Activated T-cell treated with anti-CD3 and anti-CD28 coated beads, Interleukin-2, amount 50 U/mL, for 4 hours (primary cell): ENCODE measurements around the gene TAX1BP1. TPM values are rescaled to one million over a fixed set of nuclear protein-coding genes. Genes with fewer than 3 reads are reported as not detected.
A peak's percentile ranks its signal among the peaks of the same experiment; 100 is the strongest.

Source experiments
- ATAC-seq, 2 donors: fragments of 200-7000 bp; cut with Tn5 transposase; one replicate each; pipeline ENCODE4 v1.10.0; 2021
- DNase-seq: peaks from one replicate; pipeline ENCODE4 v3.0.0-alpha.2; 2020
- H3K27me3 Mint-ChIP-seq: one replicate; pipeline ENCODE4 v1.8.0; 2021; ENCODE audit warnings: low read depth, mixed read lengths
- H3K36me3 Mint-ChIP-seq: one replicate; pipeline ENCODE4 v1.8.0; 2022; ENCODE audit warnings: mixed read lengths; ENCODE audit not compliant: insufficient read depth
- H3K4me1 Mint-ChIP-seq: one replicate; pipeline ENCODE4 v1.8.0; 2021; ENCODE audit warnings: low read depth, mixed read lengths
- H3K4me3 Mint-ChIP-seq: one replicate; pipeline ENCODE4 v1.8.0; 2021; ENCODE audit warnings: mild to moderate bottlenecking, moderate library complexity, mixed read lengths
- H3K9me3 Mint-ChIP-seq: one replicate; pipeline ENCODE4 v1.8.0; 2021; ENCODE audit warnings: mixed read lengths
- total RNA-seq, 3 donors: library from RNA; stranded (reverse); gene quantifications; one replicate each; pipeline ENCODE4 v1.2.1, GENCODE V29; 2021

Gene TAX1BP1
- total RNA-seq, 3 donors from 2014 or later: 52.3 to 68.5 (median 62.0) TPM

DNA sequence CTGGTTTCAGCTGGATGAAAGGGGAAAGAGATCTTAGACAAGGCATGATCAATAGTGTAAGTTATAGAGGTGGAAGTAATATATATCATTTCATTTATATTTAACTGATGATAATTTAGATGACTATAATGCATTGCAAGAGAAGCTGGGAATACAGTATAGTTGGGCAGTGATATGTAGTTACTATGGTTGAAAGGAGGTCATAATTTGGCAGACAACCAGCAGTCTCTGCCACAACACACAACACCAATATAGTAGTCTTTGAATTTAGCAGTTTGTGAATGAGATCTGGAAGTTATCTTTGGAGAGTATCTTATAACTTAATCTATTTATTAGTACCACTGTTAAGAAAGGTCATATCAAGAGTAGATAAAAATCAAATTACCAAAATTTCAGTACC, 39.9 kb downstream of the TAX1BP1 start:
- Mint-ChIP-seq H3K36me3 (peaks cover 13% of the 10 kb centered on the region), H3K27me3 (no peaks in the 10 kb centered on the region), H3K4me1 (peaks cover 39% of the 10 kb centered on the region), H3K4me3 (no peak overlapping the region), H3K9me3 (no peaks in the 10 kb centered on the region)
- no peak for DNase-seq
- ATAC-seq: no peak

DNA sequence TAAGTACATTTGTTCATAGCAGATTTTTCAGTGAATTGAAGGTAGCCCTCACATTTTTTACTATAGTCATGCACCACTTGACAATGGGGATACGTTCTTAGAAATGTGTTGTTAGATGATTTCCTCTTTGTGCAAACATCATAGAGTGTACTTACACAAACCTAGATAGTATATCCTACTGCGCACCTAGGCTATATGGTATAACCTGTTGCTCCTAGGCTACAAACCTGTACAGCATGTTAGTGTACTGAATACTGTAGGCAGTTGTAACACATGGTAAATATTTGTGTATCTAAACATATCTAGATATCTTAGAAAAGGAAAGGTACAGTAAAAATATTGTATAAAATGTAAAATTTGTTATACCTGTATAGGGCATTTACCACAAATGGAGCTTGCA, 41.2 kb downstream of the TAX1BP1 start:
- no peak overlapping the region for H3K4me3 Mint-ChIP-seq
- H3K36me3 Mint-ChIP-seq: peaks cover 17% of the 10 kb centered on the region
- no peaks in the 10 kb centered on the region for H3K9me3 Mint-ChIP-seq
- ATAC-seq (no peak), DNase-seq (no peak)
- H3K4me1 Mint-ChIP-seq: peaks cover 36% of the 10 kb centered on the region
- H3K27me3 Mint-ChIP-seq: no peaks in the 10 kb centered on the region

DNA sequence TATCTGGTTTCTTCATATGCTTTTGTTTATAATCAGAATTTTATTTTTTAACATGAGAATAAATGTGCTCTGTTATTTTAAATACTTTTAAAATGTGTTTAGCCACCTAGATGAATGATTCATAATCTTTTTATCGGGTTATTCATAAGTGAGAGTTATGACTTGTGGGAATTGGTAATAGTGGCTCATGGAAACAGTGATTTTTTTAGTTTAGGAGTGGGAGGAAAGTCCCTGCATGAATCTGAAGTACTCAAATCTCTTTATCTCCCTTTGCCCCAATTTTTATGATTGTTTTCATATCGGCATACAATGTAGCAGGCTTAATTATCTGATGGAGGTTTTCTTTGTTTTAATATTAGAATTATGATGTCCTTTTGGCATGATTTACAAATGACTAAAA, 42.9 kb downstream of the TAX1BP1 start:
- peaks cover 24% of the 10 kb centered on the region for H3K36me3 Mint-ChIP-seq
- H3K4me1 Mint-ChIP-seq: peaks cover 32% of the 10 kb centered on the region
- H3K27me3 Mint-ChIP-seq: no peaks in the 10 kb centered on the region
- H3K4me3 Mint-ChIP-seq: peak overlapping the region; percentile 14
- no peaks in the 10 kb centered on the region for H3K9me3 Mint-ChIP-seq
- ATAC-seq: peak; percentile 80 to 83
- no peak for DNase-seq

- Mint-ChIP-seq H3K36me3 (peaks cover 29% of the 10 kb centered on the region), H3K4me1 (peaks cover 30% of the 10 kb centered on the region), H3K27me3 (no peaks in the 10 kb centered on the region), H3K9me3 (no peaks in the 10 kb centered on the region), H3K4me3 (no peak overlapping the region)
- ATAC-seq (peak; percentile 76 to 77), DNase-seq (no peak)
Observed at GRCh38 chr7:27784399-27785053, 44.6 kb downstream of the TAX1BP1 start.

DNA sequence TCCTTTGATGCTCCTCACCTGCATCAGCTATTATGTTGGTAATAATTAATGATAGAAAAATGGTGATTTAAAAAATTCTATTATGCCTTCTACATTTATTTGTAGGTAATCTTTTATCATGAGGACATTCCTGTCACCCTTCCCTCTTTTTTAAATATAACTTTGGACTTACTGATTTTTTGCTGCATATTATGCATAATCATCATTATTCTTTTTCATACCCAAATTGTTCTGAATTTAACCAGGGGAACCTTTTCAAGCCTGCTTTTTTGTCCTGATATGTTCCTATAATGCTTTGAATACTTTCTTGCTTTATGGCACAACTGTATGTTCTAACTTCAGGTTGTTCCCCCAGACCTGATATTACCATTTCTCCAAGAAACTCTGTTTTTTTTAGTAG, 48.5 kb downstream of the TAX1BP1 start:
- H3K4me3 Mint-ChIP-seq: no peak overlapping the region
- no peaks in the 10 kb centered on the region for H3K9me3 Mint-ChIP-seq
- peaks cover 41% of the 10 kb centered on the region for H3K36me3 Mint-ChIP-seq
- peaks cover 9% of the 10 kb centered on the region for H3K4me1 Mint-ChIP-seq
- DNase-seq (no peak), ATAC-seq (no peak)
- no peaks in the 10 kb centered on the region for H3K27me3 Mint-ChIP-seq

DNA sequence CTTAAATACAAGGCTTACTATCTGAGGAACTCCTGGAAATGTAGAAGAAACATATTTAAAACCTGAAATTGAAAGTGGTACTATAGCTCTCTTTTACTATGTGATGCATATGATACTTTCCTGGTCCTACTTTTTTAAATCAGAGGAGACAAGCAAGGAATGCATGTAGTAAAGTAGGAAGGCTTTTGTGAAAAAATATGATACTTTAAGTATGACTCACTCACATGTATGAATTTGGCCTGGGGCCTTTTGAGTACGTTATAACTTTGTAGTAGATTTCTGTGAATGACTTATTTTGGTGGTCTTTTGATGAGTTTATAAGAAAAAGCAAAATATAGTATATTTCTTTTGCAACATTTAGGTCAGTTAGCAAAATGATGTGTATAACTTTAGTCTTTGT, 53.8 kb downstream of the TAX1BP1 start:
- Mint-ChIP-seq H3K4me1 (peaks cover 2% of the 10 kb centered on the region), H3K36me3 (peaks cover 33% of the 10 kb centered on the region)

DNA sequence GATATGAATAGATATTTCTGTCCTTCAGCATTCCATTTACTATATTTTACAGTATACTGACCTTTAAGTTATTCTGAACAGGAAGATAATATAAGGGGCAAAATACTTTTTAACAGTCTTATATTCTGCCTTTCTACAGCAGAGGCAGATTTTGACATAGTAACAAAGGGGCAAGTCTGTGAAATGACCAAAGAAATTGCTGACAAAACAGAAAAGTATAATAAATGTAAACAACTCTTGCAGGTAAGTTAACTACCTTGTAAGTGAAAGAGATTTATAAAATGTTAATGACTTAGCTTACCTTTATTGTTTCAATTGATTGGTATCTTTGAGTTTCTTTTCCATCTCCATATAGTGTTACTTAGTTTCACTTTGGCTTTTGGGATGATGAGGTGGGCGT, 56.0 kb downstream of the TAX1BP1 start:
- H3K27me3 Mint-ChIP-seq: no peaks in the 10 kb centered on the region
- H3K4me3 Mint-ChIP-seq: no peak overlapping the region
- H3K4me1 Mint-ChIP-seq: peaks cover 2% of the 10 kb centered on the region
- H3K9me3 Mint-ChIP-seq: no peaks in the 10 kb centered on the region
- H3K36me3 Mint-ChIP-seq: peaks cover 31% of the 10 kb centered on the region
- DNase-seq (no peak), ATAC-seq (no peak)

More for the DNA sequence above, 53.8 kb downstream of the TAX1BP1 start:
- DNase-seq: no peak
- Mint-ChIP-seq H3K9me3 (no peaks in the 10 kb centered on the region), H3K4me3 (no peak overlapping the region), H3K27me3 (no peaks in the 10 kb centered on the region)
- ATAC-seq: no peak

GRCh38 chr7:27799212-27799611, 59.2 kb downstream of the TAX1BP1 start:
- ATAC-seq: no peak

GRCh38 chr7:27802999-27803398, 63.0 kb downstream of the TAX1BP1 start:
- peaks cover 6% of the 10 kb centered on the region for H3K4me1 Mint-ChIP-seq

More at GRCh38 chr7:27799212-27799611, 59.2 kb downstream of the TAX1BP1 start:
- H3K4me1 Mint-ChIP-seq: peaks cover 2% of the 10 kb centered on the region
- H3K36me3 Mint-ChIP-seq: peaks cover 25% of the 10 kb centered on the region
- DNase-seq: no peak
- no peaks in the 10 kb centered on the region for H3K9me3 Mint-ChIP-seq
- H3K27me3 Mint-ChIP-seq: no peaks in the 10 kb centered on the region
- no peak overlapping the region for H3K4me3 Mint-ChIP-seq

GRCh38 chr7:27804139-27804538, 64.2 kb downstream of the TAX1BP1 start:
- H3K36me3 Mint-ChIP-seq: peaks cover 17% of the 10 kb centered on the region
- H3K27me3 Mint-ChIP-seq: no peaks in the 10 kb centered on the region
- peaks cover 9% of the 10 kb centered on the region for H3K4me1 Mint-ChIP-seq
- H3K9me3 Mint-ChIP-seq: no peaks in the 10 kb centered on the region
- ATAC-seq (no peak), DNase-seq (no peak)
- no peak overlapping the region for H3K4me3 Mint-ChIP-seq

More at GRCh38 chr7:27802999-27803398, 63.0 kb downstream of the TAX1BP1 start:
- no peak overlapping the region for H3K4me3 Mint-ChIP-seq
- no peaks in the 10 kb centered on the region for H3K27me3 Mint-ChIP-seq
- ATAC-seq (no peak), DNase-seq (no peak)
- H3K9me3 Mint-ChIP-seq: no peaks in the 10 kb centered on the region
- H3K36me3 Mint-ChIP-seq: peaks cover 17% of the 10 kb centered on the region

GRCh38 chr7:27808626-27809025, 68.7 kb downstream of the TAX1BP1 start:
- ATAC-seq (no peak), DNase-seq (no peak)
- peaks cover 9% of the 10 kb centered on the region for H3K4me1 Mint-ChIP-seq
- H3K36me3 Mint-ChIP-seq: peaks cover 22% of the 10 kb centered on the region
- no peak overlapping the region for H3K4me3 Mint-ChIP-seq
- no peaks in the 10 kb centered on the region for H3K27me3 Mint-ChIP-seq
- H3K9me3 Mint-ChIP-seq: no peaks in the 10 kb centered on the region

GRCh38 chr7:27810186-27810585, 70.2 kb downstream of the TAX1BP1 start:
- no peak for DNase-seq
- no peak overlapping the region for H3K4me3 Mint-ChIP-seq
- H3K9me3 Mint-ChIP-seq: no peaks in the 10 kb centered on the region
- H3K4me1 Mint-ChIP-seq: peaks cover 9% of the 10 kb centered on the region
- ATAC-seq: no peak
- H3K27me3 Mint-ChIP-seq: no peaks in the 10 kb centered on the region
- peaks cover 25% of the 10 kb centered on the region for H3K36me3 Mint-ChIP-seq

DNA sequence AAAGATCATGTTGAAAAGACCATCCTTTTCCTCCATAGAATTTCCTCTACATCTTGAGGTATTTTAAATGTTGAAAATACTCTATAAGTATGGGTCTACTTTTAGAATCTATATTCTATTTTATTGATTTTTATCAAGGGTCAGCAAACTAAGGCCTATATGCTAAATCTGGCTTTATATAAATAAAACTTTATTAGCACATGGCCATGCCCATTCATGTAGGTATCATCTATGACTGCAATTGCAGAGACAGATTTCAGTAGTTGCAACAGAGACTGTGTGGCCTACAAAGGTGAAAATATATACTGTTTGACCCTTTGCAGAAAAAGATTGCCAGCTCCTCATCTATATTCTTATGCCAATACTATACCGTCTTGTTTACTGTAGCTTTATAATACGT, 72.7 kb downstream of the TAX1BP1 start:
- Mint-ChIP-seq H3K9me3 (no peaks in the 10 kb centered on the region), H3K36me3 (peaks cover 30% of the 10 kb centered on the region), H3K4me1 (peaks cover 4% of the 10 kb centered on the region), H3K27me3 (no peaks in the 10 kb centered on the region), H3K4me3 (no peak overlapping the region)
- DNase-seq: no peak
- ATAC-seq: no peak

DNA sequence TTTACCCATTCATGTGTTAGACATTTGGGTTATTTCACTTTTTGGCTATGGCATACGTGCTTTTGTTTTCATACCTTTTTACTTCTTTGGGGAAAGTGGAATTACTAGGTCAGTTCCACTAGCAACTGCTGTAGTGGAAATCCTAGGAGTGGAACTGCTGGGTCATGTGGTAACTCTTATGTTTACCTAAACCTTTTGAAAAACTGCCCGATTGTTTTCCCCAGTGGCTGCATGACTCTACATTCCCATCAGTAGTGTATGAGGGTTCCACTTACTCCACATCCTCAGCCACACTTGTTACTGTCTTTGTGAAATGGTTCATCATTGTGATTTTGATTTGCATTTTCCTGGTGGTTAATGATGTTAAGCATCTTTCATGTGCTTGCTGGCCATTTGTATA, 82.3 kb downstream of the TAX1BP1 start:
- Mint-ChIP-seq H3K4me3 (no peak overlapping the region), H3K4me1 (peaks cover 3% of the 10 kb centered on the region)

GRCh38 chr7:27825891-27826290, 85.9 kb downstream of the TAX1BP1 start:
- Mint-ChIP-seq H3K36me3 (peaks cover 23% of the 10 kb centered on the region), H3K27me3 (no peaks in the 10 kb centered on the region), H3K4me1 (no peaks in the 10 kb centered on the region), H3K4me3 (no peak overlapping the region), H3K9me3 (no peaks in the 10 kb centered on the region)
- DNase-seq (no peak), ATAC-seq (no peak)

More for the DNA sequence above, 82.3 kb downstream of the TAX1BP1 start:
- no peaks in the 10 kb centered on the region for H3K9me3 Mint-ChIP-seq
- ATAC-seq: no peak
- peaks cover 22% of the 10 kb centered on the region for H3K36me3 Mint-ChIP-seq
- H3K27me3 Mint-ChIP-seq: no peaks in the 10 kb centered on the region
- DNase-seq: no peak
